ENCODE results near the gene CISD1. TPM values are rescaled to one million over a fixed set of nuclear protein-coding genes. Genes with fewer than 3 reads are reported as not detected.

Gene CISD1
- total RNA-seq, 1 experiment from 2014 or later, result 75.3 TPM

- ChIA-PET CTCF (interaction anchor here (0.9 kb wide), 1 partner anchor 9 kb away, joined by 3 read pairs; no protein-coding TSS in a partner anchor), POLR2A (ENCODE audit: unreplicated experiment) (no interaction called here)
- H3K4me3 ChIP-seq, result no peak overlapping the region
- no peak for DNase-seq
- peaks cover 4% of the 10 kb centered on the region for H3F3A ChIP-seq (ENCODE audit: insufficient read depth, low read depth)
- peaks cover 14% of the 10 kb centered on the region; the same call in 1 of the 2 replicates for H3K36me3 ChIP-seq (ENCODE audit: low read depth)
- H4K20me1 ChIP-seq (ENCODE audit: insufficient read depth), result no peaks in the 10 kb centered on the region; the same call in 1 of the 2 replicates
- intact Hi-C loops (cut with micrococcal nuclease; ENCODE audit: unreplicated experiment), result no loop called here
- no TSS peak for BruUV-seq (replicated peaks)
- H3K9me3 ChIP-seq (ENCODE audit: insufficient read depth, low read depth), result no peaks in the 10 kb centered on the region
- H3K27ac ChIP-seq, result no peak overlapping the region
- TF ChIP-seq CTCF (conservative IDR thresholded peaks at IDR 0.05), result no peak
- TF ChIP-seq EZH2 (IDR thresholded peaks at IDR 0.05; ENCODE audit: low read depth), result no peak
- H3K27me3 ChIP-seq (ENCODE audit: insufficient read depth, low read depth), result no peaks in the 10 kb centered on the region
- no peaks in the 10 kb centered on the region for H3K9me2 ChIP-seq (ENCODE audit: insufficient read depth)
- H3K4me2 ChIP-seq, result no peak overlapping the region
- peaks cover 49% of the 10 kb centered on the region for H3K79me2 ChIP-seq (ENCODE audit: low read depth)
- no peak overlapping the region for H2AFZ ChIP-seq
- H3K4me1 ChIP-seq (replicated peaks; ENCODE audit: insufficient read depth), result peaks cover 11% of the 10 kb centered on the region
Measured at GRCh38 chr10:58275261-58275660, 6.3 kb downstream of the CISD1 start.

- Histone ChIP-seq H3F3A (ENCODE audit: insufficient read depth, low read depth) (peaks cover 5% of the 10 kb centered on the region), H3K9me3 (ENCODE audit: insufficient read depth, low read depth) (no peaks in the 10 kb centered on the region), H3K4me1 (replicated peaks; ENCODE audit: insufficient read depth) (peaks cover 12% of the 10 kb centered on the region), H3K36me3 (ENCODE audit: low read depth) (peaks cover 14% of the 10 kb centered on the region; the same call in 1 of the 2 replicates), H3K4me2 (no peak overlapping the region), H3K27me3 (ENCODE audit: insufficient read depth, low read depth) (no peaks in the 10 kb centered on the region), H3K79me2 (ENCODE audit: low read depth) (peaks cover 43% of the 10 kb centered on the region), H2AFZ (no peak overlapping the region), H3K9me2 (ENCODE audit: insufficient read depth) (no peaks in the 10 kb centered on the region), H3K4me3 (no peak overlapping the region), H4K20me1 (ENCODE audit: insufficient read depth) (no peaks in the 10 kb centered on the region; the same call in 1 of the 2 replicates), H3K27ac (no peak overlapping the region)
- no TSS peak for BruUV-seq (replicated peaks)
- ChIA-PET POLR2A (ENCODE audit: unreplicated experiment) (no interaction called here), CTCF (no interaction called here)
- intact Hi-C loops (cut with micrococcal nuclease; ENCODE audit: unreplicated experiment), result no loop called here
- TF ChIP-seq CTCF (conservative IDR thresholded peaks at IDR 0.05), result no peak
- no peak for DNase-seq
Measured at GRCh38 chr10:58275908-58276307, 6.9 kb downstream of the CISD1 start.

GRCh38 chr10:58278274-58278961 is 9.5 kb downstream of the CISD1 start:
- peaks cover 22% of the 10 kb centered on the region; the same call in 1 of the 2 replicates for H3K36me3 ChIP-seq (ENCODE audit: low read depth)
- intact Hi-C loops (cut with micrococcal nuclease; ENCODE audit: unreplicated experiment), result no loop called here
- no peaks in the 10 kb centered on the region for H3K9me3 ChIP-seq (ENCODE audit: insufficient read depth, low read depth)
- BruUV-seq (replicated peaks), result no TSS peak
- H3F3A ChIP-seq (ENCODE audit: insufficient read depth, low read depth), result peaks cover 9% of the 10 kb centered on the region
- no peaks in the 10 kb centered on the region for H3K27me3 ChIP-seq (ENCODE audit: insufficient read depth, low read depth)
- no peak for TF ChIP-seq EZH2 (IDR thresholded peaks at IDR 0.05; ENCODE audit: low read depth)
- no peak for TF ChIP-seq CTCF (conservative IDR thresholded peaks at IDR 0.05)
- ChIA-PET CTCF (no interaction called here), POLR2A (ENCODE audit: unreplicated experiment) (no interaction called here)
- peaks cover 27% of the 10 kb centered on the region for H3K4me1 ChIP-seq (replicated peaks; ENCODE audit: insufficient read depth)
- H2AFZ ChIP-seq, result no peak overlapping the region
- no peak overlapping the region for H3K4me3 ChIP-seq
- H3K9me2 ChIP-seq (ENCODE audit: insufficient read depth), result no peaks in the 10 kb centered on the region
- H3K4me2 ChIP-seq, result no peak overlapping the region
- H4K20me1 ChIP-seq (ENCODE audit: insufficient read depth), result no peaks in the 10 kb centered on the region; the same call in 1 of the 2 replicates
- peaks cover 19% of the 10 kb centered on the region for H3K79me2 ChIP-seq (ENCODE audit: low read depth)
- no peak overlapping the region for H3K27ac ChIP-seq
- no peak for DNase-seq
